GM12878 (cell line): ENCODE data around the gene GARIN5B. TPM values are rescaled to one million over a fixed set of nuclear protein-coding genes. Genes with fewer than 3 reads are reported as not detected.

Experiments
- ATAC-seq: fragments of 200-7000 bp; cut with Tn5 transposase; 3 replicates; pipeline ENCODE4 v1.9.1; 2020; ENCODE audit warnings: mild to moderate bottlenecking, moderate library complexity
- BruUV-seq: library from RNA; stranded (reverse); fragments of 400-500 nt; replicated peaks from 2 replicates; lab custom pipeline; 2021; lab: Mats Ljungman, UMichigan
- CTCF ChIA-PET: fragments of 300-600 bp; sonication (Branson Sonifier 250); formaldehyde crosslinking; extraction: SDS; loops from one replicate; lab custom pipeline; 2021; ENCODE audit warnings: inconsistent platforms; lab: Yijun Ruan, JAX
- POLR2A ChIA-PET: fragments of 350-600 bp; formaldehyde crosslinking; extraction: SDS; loops from one replicate; lab custom pipeline; 2021; ENCODE audit warnings: inconsistent platforms; lab: Charles Lee
- RAD21 ChIA-PET: fragments of 300-600 bp; sonication (Branson Sonifier 250); formaldehyde crosslinking; loops from one replicate; lab custom pipeline; 2023; ENCODE audit warnings: antibody characterized with exemption; ENCODE audit not compliant: unreplicated experiment; lab: Charles Lee
- SMC1A ChIA-PET: fragments of 300-600 bp; sonication (Branson Sonifier 250); formaldehyde crosslinking; loops from one replicate; lab custom pipeline; 2023; ENCODE audit not compliant: unreplicated experiment, uncharacterized antibody; lab: Charles Lee
- DNase-seq: peaks from one replicate; pipeline ENCODE4 v3.0.0-alpha.2; 2011; ENCODE audit warnings: low read depth, low spot score
- FAIRE-seq: peaks from 3 replicates; lab custom pipeline; 2011; peaks lifted over from hg19 to GRCh38; lab: Jason Lieb, UNC
- H2AFZ ChIP-seq: 2 replicates; pipeline ENCODE4 v1.6.0; 2011; ENCODE audit warnings: low read depth, low read length, control low read depth; ENCODE audit not compliant: control insufficient read depth
- H3K27ac ChIP-seq: 2 replicates; pipeline ENCODE4 v1.5.1; 2011; ENCODE audit warnings: control low read depth; ENCODE audit not compliant: control insufficient read depth, insufficient read depth
- H3K27me3 ChIP-seq, 2 experiments: replicated peaks in 1 of 2; 2 replicates each; pipeline versions ENCODE4 v1.6.0 to v1.6.1; 2011; ENCODE audit warnings: low read length in 1 of 2; ENCODE audit not compliant: control insufficient read depth in 2 of 2, insufficient read depth in 2 of 2
- H3K36me3 ChIP-seq, 2 experiments: 2 replicates each; pipeline ENCODE4 v1.5.1; 2011; ENCODE audit warnings: low read length in 1 of 2; ENCODE audit not compliant: control insufficient read depth in 2 of 2, insufficient read depth in 2 of 2
- H3K4me1 ChIP-seq: 2 replicates; pipeline ENCODE4 v1.6.1; 2011; ENCODE audit warnings: mild to moderate bottlenecking, low read length, moderate library complexity, mixed read lengths; ENCODE audit not compliant: control insufficient read depth, insufficient read depth
- H3K4me2 ChIP-seq: 2 replicates; pipeline ENCODE4 v1.6.0; 2011; ENCODE audit warnings: control low read depth; ENCODE audit not compliant: control insufficient read depth, insufficient read depth
- H3K4me3 ChIP-seq: fragments of 200-600 bp; sonication (generic); 2 replicates; pipeline ENCODE4 v1.5.1; 2016
- H3K79me2 ChIP-seq: 2 replicates; pipeline ENCODE4 v1.6.0; 2011; ENCODE audit warnings: low read length; ENCODE audit not compliant: control insufficient read depth, insufficient read depth
- H3K9ac ChIP-seq: 2 replicates; pipeline ENCODE4 v1.8.0; 2011; ENCODE audit warnings: low read length, control low read depth, mixed read lengths; ENCODE audit not compliant: control insufficient read depth, insufficient read depth
- H3K9me3 ChIP-seq: replicated peaks from 3 replicates; pipeline ENCODE4 v1.5.1; 2011; ENCODE audit warnings: mild to moderate bottlenecking, low read length; ENCODE audit not compliant: control insufficient read depth, insufficient read depth
- H4K20me1 ChIP-seq: 2 replicates; pipeline ENCODE4 v1.6.0; 2011; ENCODE audit not compliant: control insufficient read depth, insufficient read depth
- ATF7 ChIP-seq: fragments of 450-650 bp; IDR thresholded peaks from 2 replicates; pipeline ENCODE4 v1.6.1; 2016; ENCODE audit warnings: low read depth, mild to moderate bottlenecking
- POLR2A ChIP-seq: IDR thresholded peaks from 2 replicates; pipeline ENCODE4 v1.6.1; 2011; ENCODE audit warnings: low read depth, mild to moderate bottlenecking, low read length
- RAD21 ChIP-seq: IDR thresholded peaks from 2 replicates; pipeline ENCODE4 v1.6.1; 2011; ENCODE audit warnings: mild to moderate bottlenecking, low read depth, low read length, moderate library complexity; ENCODE audit not compliant: insufficient read depth
- RUNX3 ChIP-seq: IDR thresholded peaks from 2 replicates; pipeline ENCODE4 v1.6.1; 2012; ENCODE audit warnings: low read length, inconsistent platforms
- SIN3A ChIP-seq: IDR thresholded peaks from 2 replicates; pipeline ENCODE4 v1.6.1; 2012; ENCODE audit warnings: low read depth, low read length, improper control_type of control experiment
- WGBS: methylation state at CpG from one replicate; pipeline ENCODE4 v1.1.6; 2016; ENCODE audit warnings: low lambda C conversion rate; ENCODE audit not compliant: insufficient replicate concordance, insufficient coverage; ENCODE audit errors: missing lambda C conversion rate; 5-methylcytosine and 5-hydroxymethylcytosine counted together
- in situ Hi-C: fragments of 300-500 bp; cut with MboI; formaldehyde crosslinking; loops from 9 replicates; pipeline ENCODE4 v1.14.3; 2018; ENCODE audit warnings: mixed read lengths
- intact Hi-C: fragments of 100-400 bp; cut with micrococcal nuclease; formaldehyde crosslinking; loops from one replicate; pipeline ENCODE4 v1.14.2; 2022; ENCODE audit not compliant: unreplicated experiment
- polyA plus RNA-seq, 11 experiments: library from polyadenylated mRNA; depleted of rRNA in 4 of 11; unstranded in 6 of 11; stranded (reverse) in 5 of 11; fragments of >200 nt; fragmentation: Nextera tagmentation in 4 of 11; fragmentation: Illumina TruSeq in 1 of 11; extraction: Ambion mirVana in 4 of 11; extraction: Trizol in 1 of 11; gene quantifications; 1 replicate in 1 of 11; 2 replicates in 10 of 11; pipeline versions ENCODE4 v1.2.1 to v1.2.3, GENCODE V29; 2011 to 2016; ENCODE audit warnings: inconsistent platforms in 2 of 11, missing spikeins in 2 of 11, low read depth in 1 of 11
- total RNA-seq, 4 experiments: library from RNA; depleted of rRNA in 3 of 4; stranded (reverse); fragments of >200 nt in 3 of 4; fragmentation: Illumina TruSeq in 1 of 4; extraction: Trizol in 1 of 4; gene quantifications; 2 replicates each; pipeline versions ENCODE4 v1.2.1 to v1.2.3, GENCODE V29; 2013 to 2021
- TF ChIP-seq, protein P1 (sequence below): fragments of 450-650 bp; conservative IDR thresholded peaks from 2 replicates; pipeline ENCODE4 v1.6.1; 2017; ENCODE audit warnings: mild to moderate bottlenecking, moderate library complexity
- TF ChIP-seq, protein P2 (sequence below): IDR thresholded peaks from 2 replicates; pipeline ENCODE4 v1.6.1; 2011; ENCODE audit warnings: mild to moderate bottlenecking, low read depth, low read length, moderate library complexity; ENCODE audit not compliant: insufficient replicate concordance
- TF ChIP-seq, protein P3 (sequence below): fragments of 450-650 bp; IDR thresholded peaks from 2 replicates; pipeline ENCODE4 v1.6.1; 2016; ENCODE audit warnings: mild to moderate bottlenecking
- TF ChIP-seq, protein P4 (sequence below): IDR thresholded peaks from 2 replicates; pipeline ENCODE4 v1.6.1; 2011; ENCODE audit warnings: low read depth, mild to moderate bottlenecking, low read length, moderate library complexity, borderline replicate concordance; ENCODE audit errors: extremely low read depth

The GARIN5B gene
- total and polyA plus RNA-seq, 10 of the 15 experiments (the other 5 are each of a cell fraction or from before 2014, with no cell fraction given): not detected

DNA sequence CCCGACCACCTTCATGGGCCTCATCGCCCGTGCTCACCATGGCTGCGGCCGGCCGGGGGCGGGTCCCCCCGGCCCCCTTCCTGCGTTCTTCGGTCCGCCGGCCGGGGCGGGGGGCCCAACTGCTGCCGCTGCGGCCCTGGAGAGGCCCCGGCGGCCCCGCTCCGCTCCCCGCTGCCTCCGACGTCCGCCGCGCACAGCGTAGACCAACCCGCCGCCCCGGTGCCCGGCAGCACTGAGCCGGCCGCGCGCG lies 44.4 kb upstream of the GARIN5B start, which contains the start of gene UBE2S (continued):
- TF ChIP-seq, protein P1, sequence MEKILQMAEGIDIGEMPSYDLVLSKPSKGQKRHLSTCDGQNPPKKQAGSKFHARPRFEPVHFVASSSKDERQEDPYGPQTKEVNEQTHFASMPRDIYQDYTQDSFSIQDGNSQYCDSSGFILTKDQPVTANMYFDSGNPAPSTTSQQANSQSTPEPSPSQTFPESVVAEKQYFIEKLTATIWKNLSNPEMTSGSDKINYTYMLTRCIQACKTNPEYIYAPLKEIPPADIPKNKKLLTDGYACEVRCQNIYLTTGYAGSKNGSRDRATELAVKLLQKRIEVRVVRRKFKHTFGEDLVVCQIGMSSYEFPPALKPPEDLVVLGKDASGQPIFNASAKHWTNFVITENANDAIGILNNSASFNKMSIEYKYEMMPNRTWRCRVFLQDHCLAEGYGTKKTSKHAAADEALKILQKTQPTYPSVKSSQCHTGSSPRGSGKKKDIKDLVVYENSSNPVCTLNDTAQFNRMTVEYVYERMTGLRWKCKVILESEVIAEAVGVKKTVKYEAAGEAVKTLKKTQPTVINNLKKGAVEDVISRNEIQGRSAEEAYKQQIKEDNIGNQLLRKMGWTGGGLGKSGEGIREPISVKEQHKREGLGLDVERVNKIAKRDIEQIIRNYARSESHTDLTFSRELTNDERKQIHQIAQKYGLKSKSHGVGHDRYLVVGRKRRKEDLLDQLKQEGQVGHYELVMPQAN: peak; percentile 97

DNA sequence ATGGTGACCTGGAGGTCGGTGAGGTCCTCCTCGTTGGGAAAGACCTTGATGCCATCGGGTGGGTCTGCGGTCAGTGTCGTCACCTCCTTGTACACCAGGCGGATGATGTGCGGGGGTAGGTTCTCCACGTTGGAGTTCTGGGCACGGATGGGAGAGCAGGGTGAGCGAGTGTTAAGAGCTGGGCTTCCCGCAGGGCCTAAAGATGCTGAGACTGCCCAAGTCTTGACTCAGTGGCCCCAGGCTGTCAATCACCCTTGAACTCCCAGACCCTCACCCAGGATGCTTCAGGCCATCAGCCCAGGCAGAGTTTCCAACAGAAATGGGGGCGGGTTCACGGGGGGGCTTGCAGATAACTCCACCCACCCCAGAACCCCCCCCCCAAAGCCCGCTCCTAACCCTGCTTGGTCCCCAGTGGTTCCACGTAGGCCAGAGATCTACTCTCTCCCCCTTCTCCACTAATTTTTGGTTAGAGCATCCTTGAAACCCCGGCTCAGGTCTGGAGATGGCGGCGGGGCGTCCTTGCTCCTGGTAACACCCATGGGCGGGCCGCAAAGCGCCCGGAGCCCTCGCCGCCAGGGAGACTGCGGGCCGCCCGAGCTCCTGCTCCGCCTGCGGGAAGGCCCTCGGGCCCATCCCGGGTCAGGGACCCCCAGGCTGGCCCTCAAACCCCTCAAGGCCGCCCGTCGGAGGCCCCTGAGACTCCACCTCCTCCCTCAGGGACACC lies 43.9 kb upstream of the GARIN5B start:
- Histone ChIP-seq H3K4me1 (peaks cover 20% of the 10 kb centered on the region), H3K4me2 (peak overlapping the region; percentile 95), H3K36me3 (peaks cover 10 to 18% of the 10 kb centered on the region in 2 experiments; a peak in 3 of 4 replicates), H3K27ac (peak overlapping the region; percentile 98), H2AFZ (no peak overlapping the region), H3K9ac (peak overlapping the region; percentile 93), H4K20me1 (peaks cover 2% of the 10 kb centered on the region), H3K79me2 (peaks cover 41% of the 10 kb centered on the region)
- ChIA-PET SMC1A (interaction anchor here (1.7 kb wide), 1 partner anchor 68 kb away, joined by 5 read pairs; no protein-coding TSS in a partner anchor), POLR2A (interaction anchor here (1.0 to 3.2 kb wide), 11 partner anchors 20 to 344 kb away, joined by 3 to 21 read pairs (median 4); partner anchors contain the start of genes HSPBP1, ISOC2, KMT5C and RDH13)
- BruUV-seq: no TSS peak
- DNase-seq (no peak), FAIRE-seq (no peak), ATAC-seq (peak; percentile 7)
- intact Hi-C loops: no loop called here
- in situ Hi-C loops: no loop called here
- under 1% methylated on average over 13 of the region's 35 CpGs for WGBS
- peak; percentile 43 for TF ChIP-seq ATF7
- TF ChIP-seq, protein P2, sequence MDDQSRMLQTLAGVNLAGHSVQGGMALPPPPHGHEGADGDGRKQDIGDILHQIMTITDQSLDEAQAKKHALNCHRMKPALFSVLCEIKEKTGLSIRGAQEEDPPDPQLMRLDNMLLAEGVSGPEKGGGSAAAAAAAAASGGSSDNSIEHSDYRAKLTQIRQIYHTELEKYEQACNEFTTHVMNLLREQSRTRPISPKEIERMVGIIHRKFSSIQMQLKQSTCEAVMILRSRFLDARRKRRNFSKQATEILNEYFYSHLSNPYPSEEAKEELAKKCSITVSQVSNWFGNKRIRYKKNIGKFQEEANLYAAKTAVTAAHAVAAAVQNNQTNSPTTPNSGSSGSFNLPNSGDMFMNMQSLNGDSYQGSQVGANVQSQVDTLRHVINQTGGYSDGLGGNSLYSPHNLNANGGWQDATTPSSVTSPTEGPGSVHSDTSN: peak; percentile 58
- TF ChIP-seq RAD21: no peak
- peak; percentile 66 for TF ChIP-seq RUNX3
- TF ChIP-seq POLR2A: peak; percentile 16; the same call in 1 of the 2 replicates
- 0 out of 2 replicates have a peak, but pooled peaks have one; percentile 64 for TF ChIP-seq SIN3A
- TF ChIP-seq, protein P3, sequence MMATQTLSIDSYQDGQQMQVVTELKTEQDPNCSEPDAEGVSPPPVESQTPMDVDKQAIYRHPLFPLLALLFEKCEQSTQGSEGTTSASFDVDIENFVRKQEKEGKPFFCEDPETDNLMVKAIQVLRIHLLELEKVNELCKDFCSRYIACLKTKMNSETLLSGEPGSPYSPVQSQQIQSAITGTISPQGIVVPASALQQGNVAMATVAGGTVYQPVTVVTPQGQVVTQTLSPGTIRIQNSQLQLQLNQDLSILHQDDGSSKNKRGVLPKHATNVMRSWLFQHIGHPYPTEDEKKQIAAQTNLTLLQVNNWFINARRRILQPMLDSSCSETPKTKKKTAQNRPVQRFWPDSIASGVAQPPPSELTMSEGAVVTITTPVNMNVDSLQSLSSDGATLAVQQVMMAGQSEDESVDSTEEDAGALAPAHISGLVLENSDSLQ: peak; percentile 52; the same call in 1 of the 2 replicates
- TF ChIP-seq, protein P4, sequence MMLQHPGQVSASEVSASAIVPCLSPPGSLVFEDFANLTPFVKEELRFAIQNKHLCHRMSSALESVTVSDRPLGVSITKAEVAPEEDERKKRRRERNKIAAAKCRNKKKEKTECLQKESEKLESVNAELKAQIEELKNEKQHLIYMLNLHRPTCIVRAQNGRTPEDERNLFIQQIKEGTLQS: no peak
- TF ChIP-seq, all 136 proteins: peak for 6
- Histone ChIP-seq H3K27me3 (no peaks in the 10 kb centered on the region), H3K9me3 (peaks cover 5% of the 10 kb centered on the region; the same call in 1 of the 3 replicates), H3K4me3 (peak overlapping the region; percentile 93)
- ChIA-PET CTCF (no interaction called here), RAD21 (interaction anchor here (0.6 to 2.3 kb wide), 6 partner anchors 20 to 1218 kb away, joined by 4 to 14 read pairs (median 5); partner anchors contain the start of gene TMEM238)
